HG03175 (cell line): ENCODE data around the gene TRMT44.
"Not testable (repeated sequence)": the region's sequence is repeated elsewhere in the genome, so short reads cannot be mapped to it uniquely, and the experiment has no call there.

ENCODE experiments used
- ATAC-seq: cut with Tn5 transposase; IDR thresholded peaks from one replicate; pipeline ENCODE4 v1.9.1; 2021; ENCODE audit warnings: mild to moderate bottlenecking, moderate library complexity; ENCODE audit not compliant: unreplicated experiment

TRMT44 gene

GRCh38 chr4:8405516-8405875 is 35.1 kb upstream of the TRMT44 start:
- ATAC-seq: no peak

GRCh38 chr4:8406887-8407286 is 33.7 kb upstream of the TRMT44 start:
- ATAC-seq: not testable (repeated sequence)

GRCh38 chr4:8407316-8407715 is 33.3 kb upstream of the TRMT44 start:
- no peak for ATAC-seq

DNA sequence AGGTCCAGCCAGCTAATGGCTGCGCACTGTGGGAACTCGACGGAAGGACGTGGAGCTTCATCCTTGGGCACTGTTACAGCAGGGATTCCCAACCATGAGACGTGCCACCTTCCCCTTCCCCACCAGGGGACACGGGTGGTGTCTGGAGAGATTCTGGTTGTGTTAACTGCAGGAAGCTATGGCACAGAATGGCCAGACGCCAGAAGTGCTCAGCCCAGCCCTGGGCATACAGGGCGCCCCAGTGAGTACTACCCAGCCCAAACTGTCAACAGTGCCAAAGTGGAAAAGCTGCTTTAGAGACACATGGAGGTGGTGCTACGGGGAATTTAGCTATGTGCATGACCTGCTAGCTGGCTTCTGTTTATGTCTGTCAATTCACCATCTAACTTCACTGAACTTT is 32.8 kb upstream of the TRMT44 start:
- ATAC-seq: no peak

DNA sequence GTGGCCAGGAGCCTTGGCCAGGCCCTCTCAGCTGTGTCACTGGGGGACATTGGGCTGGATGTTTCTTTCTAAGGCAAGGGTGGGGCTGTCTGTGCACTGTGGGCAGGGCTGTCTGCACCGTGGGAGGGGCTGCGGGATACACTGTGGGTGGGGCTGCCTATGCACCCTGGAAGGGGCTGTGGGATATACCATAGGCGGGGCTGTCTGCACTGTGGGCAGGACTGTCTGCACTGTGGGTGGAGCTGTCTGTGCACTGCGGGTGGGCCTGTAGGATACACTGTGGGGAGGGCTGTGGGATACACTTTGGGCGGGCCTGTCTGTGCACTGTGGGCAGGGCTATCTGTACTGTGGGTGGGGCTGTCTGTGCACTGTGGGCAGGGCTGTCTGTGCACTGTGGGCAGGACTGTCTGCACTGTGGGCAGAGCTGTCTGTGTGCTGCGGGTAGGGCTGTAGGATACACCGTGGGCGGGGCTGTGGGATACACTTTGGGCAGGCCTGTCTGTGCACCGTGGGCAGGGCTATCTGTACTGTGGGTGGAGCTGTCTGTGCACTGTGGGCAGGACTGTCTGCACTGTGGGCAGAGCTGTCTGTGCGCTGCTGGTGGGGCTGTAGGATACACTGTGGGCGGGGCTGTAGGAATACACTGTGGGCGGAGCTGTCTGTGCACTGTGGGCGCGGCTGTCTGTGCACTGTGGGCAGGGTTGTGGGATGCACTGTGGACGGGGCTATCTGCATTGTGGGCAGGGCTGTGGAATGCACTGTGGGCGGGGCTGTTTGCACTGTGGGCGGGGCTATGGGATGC is 31.1 kb upstream of the TRMT44 start:
- ATAC-seq: peak; percentile 47

DNA sequence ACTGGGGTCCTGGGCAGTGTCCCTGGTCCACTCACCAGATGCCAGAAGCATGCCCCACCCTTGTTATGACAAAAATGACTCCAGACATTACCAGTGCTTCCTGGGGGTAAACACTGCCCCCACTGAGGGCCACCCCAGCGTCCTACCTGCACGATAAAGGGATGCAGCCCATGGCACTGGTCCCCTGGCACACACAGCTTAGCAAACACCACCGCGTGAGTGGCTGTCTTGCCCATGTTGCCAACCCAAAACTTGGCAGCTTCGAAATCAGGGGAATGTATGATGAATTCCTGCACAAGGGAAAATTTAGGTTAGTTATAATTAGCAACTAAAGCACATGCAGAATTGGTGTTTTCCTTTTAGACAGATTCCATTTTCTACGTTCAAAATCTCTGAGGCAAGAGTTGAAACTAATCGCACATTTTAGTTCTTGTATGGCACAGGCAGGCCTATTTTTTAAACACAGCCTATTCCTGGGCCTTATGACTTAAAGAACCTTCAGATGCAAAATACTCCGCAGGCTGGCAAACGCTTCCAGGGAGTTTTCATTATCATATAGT is 30.4 kb upstream of the TRMT44 start:
- ATAC-seq: no peak

DNA sequence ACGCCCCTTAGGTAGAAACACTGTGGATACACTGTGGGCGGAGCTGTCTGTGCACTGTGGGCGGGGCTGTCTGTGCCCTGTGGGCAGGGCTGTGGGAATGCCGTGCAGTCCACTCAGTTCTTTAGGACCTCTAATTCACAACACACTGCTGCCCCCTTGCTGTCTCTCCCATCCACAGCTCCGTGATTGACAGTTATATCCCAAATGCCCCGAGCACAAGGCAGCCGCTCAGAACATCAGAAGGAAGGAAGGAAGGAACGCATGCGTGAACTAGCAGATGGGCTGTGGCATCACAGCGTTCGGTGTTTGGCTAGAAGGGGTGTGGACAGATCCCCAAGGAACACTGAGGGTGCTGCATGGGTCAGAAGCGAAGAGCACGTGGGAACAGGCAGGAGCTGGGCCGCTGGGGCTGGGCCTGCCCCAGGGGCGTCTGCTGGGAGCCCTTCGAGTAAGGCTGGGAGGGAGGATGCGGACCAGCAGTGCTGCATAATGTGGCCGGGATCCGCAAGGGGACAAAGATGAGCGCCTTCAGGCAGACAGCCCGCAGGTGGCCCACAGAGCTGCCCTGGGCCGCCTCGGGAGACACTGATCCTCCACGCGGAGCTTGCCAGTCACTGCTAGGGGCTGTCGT is 29.8 kb upstream of the TRMT44 start:
- ATAC-seq: no peak

- ATAC-seq: no peak
These were observed 29.0 kb upstream of the TRMT44 start for GRCh38 chr4:8411351-8412180.

GRCh38 chr4:8412288-8412687 is 28.3 kb upstream of the TRMT44 start:
- ATAC-seq: no peak

DNA sequence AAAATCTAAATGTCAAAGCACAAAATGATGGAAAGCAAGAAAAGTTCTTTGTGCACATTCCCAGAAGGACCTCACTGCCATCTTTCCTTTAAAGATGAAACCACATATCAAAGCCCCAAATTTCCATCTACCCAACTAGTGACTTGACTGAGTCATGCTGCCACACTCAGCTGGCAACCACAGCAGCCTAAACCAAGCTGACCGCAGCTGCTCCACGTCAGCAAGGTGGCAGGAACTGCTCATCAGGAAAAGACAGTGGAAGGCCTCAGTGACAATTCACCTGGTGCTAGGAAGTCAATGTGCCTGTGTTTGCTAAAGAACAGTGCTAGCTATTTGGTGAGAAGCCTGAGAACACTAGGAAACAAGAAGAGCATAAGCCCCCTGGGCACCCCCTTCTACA is 26.2 kb upstream of the TRMT44 start:
- ATAC-seq: no peak

- ATAC-seq: no peak
These were observed 23.4 kb upstream of the TRMT44 start for GRCh38 chr4:8417071-8417614.

DNA sequence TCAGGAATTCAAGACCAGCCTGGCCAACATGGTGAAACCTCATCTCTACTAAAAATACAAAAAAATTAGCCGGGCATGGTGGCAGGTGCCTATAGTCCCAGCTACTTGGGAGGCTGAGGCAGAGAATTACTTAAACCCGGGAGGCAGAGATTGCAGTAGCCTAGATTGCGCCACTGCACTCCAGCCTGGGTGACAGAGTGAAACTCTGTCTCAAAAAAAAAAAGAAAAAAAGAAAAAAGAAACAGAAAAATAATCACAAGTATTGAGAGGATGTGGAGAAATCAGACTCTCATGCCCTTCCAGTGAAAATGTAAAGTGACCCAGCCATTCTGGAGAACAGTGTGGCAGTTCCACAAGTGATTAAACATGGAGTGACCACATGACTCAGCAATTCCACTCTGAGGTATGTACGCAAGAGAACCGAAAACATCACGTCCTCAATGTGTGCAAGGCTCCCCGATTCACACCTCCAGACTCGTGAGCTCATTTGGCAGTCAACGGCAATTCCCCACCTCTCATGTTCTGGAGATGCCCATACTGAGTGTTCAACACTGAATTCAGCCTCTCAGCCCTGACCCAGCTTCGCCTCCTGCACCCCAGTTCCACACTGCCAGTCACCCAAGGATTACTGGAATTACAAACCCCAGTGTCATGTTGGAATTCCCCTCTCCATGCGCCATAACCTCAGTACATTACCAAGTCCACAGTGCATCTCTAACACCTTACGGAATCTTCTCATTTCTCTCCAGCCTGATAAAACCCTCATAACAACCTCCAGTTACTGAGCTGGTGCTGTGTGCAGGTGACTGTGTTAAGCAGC is 21.1 kb upstream of the TRMT44 start:
- ATAC-seq: peak; percentile 89

DNA sequence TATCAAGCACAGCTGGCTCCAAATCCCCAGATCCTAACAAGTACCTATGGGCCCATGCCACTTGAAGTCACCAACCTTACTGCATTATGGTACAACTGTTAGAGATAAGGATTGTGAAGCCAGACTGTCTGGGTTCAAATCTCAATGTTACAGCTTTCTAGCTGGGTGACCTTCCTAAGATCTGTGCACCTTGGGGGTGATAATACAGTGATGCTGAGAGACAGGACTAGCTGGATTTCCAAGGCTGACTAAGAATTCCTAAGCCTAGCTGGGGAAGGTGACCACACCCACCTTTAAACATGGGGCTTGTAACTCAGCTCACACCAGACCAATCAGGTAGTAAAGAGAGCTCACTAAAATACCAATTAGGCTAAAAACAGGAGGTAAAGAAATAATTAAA is 20.4 kb upstream of the TRMT44 start:
- not testable (repeated sequence) for ATAC-seq

GRCh38 chr4:8422327-8422726 is 18.2 kb upstream of the TRMT44 start:
- ATAC-seq: no peak

- no peak for ATAC-seq
These were observed 17.8 kb upstream of the TRMT44 start for GRCh38 chr4:8422786-8423185.

- ATAC-seq: no peak
These were observed 13.3 kb upstream of the TRMT44 start for GRCh38 chr4:8427262-8427661.

DNA sequence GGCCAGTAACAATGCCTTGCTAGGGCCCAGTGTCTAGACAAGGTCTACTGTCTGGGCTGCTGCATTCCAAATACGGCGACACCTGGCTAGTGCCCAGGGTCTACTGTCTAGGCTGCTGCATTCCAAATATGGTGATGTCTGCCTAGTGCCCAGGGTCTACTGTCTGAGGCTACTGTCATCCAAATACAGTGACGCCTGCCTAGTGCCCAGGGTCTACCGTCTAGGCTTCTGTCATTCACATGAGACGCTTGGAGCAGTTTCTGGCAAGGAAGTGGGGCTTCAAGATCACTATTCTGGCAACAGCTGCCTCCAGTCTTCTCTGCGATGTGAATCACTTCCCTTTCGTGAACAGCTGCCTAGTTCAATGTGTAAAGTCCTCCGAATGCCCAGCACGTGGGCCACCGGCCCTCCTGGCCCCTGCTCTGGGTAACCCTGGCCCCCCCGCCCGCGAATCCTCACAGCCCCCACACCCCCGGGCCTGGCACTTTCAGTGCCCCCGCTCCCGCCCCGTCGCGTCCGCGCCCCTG is 12.8 kb upstream of the TRMT44 start:
- peak; percentile 70 for ATAC-seq

DNA sequence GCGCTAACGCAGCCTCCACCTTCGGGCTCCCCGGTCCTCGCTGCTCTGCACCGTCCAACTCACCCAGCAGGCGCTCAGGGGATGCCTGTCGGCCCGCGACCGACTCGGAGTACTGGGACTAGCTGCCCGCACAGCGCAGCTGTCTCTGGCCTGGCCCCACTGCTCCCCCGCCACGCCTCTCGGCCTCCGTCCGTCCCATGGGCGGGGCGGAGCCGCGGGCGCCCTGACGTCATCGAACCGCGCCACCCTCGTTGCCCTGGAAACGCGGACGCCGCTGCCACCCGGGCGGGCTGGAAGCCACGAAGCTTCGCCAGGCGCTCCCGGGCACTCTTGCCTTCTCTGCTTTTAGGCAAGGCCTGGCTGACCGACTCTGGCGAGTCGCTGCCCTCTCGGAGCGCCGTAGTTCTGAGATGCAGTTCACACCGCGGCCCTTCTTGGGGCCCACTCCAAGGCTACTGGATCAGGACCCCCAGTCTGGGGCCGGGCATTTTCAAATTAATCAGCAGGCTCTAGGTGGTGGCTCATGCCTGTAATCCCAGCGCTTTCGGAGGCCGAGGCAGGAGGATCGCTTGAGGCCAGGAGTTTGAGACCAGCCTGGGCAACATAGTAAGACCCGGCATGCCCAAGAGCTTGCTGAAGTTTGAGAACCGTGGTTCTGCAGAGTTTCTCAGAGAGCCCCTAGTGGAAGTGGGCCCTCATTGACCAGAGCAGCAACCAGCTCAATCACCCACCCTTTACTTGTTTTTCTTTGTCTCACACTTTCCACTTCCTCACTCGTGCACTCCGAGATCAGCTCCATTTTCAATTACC is 12.1 kb upstream of the TRMT44 start:
- ATAC-seq: peak; percentile 87

GRCh38 chr4:8431553-8431952 is 9.0 kb upstream of the TRMT44 start:
- no peak for ATAC-seq
